ENCODE results near the gene PADI3.
"Not testable (repeated sequence)": the region's sequence is repeated elsewhere in the genome, so short reads cannot be mapped to it uniquely, and the experiment has no call there.

Gene PADI3

GRCh38 chr1:17216078-17216477 lies 32.8 kb upstream of the PADI3 start:
- DNase-seq = no peak

- no peak for DNase-seq
Observed at GRCh38 chr1:17217607-17218006, 31.3 kb upstream of the PADI3 start.

- DNase-seq = no peak
Observed at GRCh38 chr1:17218939-17219338, 30.0 kb upstream of the PADI3 start.

- DNase-seq = no peak
Observed at GRCh38 chr1:17220287-17220686, 28.6 kb upstream of the PADI3 start.

GRCh38 chr1:17222557-17222956 lies 26.3 kb upstream of the PADI3 start:
- no peak for DNase-seq

- DNase-seq = no peak
Observed at GRCh38 chr1:17224434-17224833, 24.5 kb upstream of the PADI3 start.

- DNase-seq = no peak
Observed at GRCh38 chr1:17225140-17225539, 23.8 kb upstream of the PADI3 start.

- no peak for DNase-seq
Observed at GRCh38 chr1:17227358-17227915, 21.5 kb upstream of the PADI3 start.

- no peak for DNase-seq
Observed at GRCh38 chr1:17228619-17229018, 20.3 kb upstream of the PADI3 start.

- DNase-seq = no peak
Observed at GRCh38 chr1:17229379-17229778, 19.5 kb upstream of the PADI3 start.

- no peak for DNase-seq
Observed at GRCh38 chr1:17230106-17230505, 18.8 kb upstream of the PADI3 start.

GRCh38 chr1:17230671-17231310 lies 18.1 kb upstream of the PADI3 start:
- no peak for DNase-seq

GRCh38 chr1:17232759-17233661 lies 15.9 kb upstream of the PADI3 start:
- DNase-seq = no peak

- no peak for DNase-seq
Observed at GRCh38 chr1:17233675-17234320, 15.1 kb upstream of the PADI3 start.

GRCh38 chr1:17234405-17234804 lies 14.5 kb upstream of the PADI3 start:
- DNase-seq = no peak

- no peak for DNase-seq
Observed at GRCh38 chr1:17235135-17235885, 13.6 kb upstream of the PADI3 start.

GRCh38 chr1:17236779-17237560 lies 11.9 kb upstream of the PADI3 start:
- DNase-seq = peak; percentile 59 to 90

- no peak for DNase-seq
Observed at GRCh38 chr1:17237561-17237903, 11.4 kb upstream of the PADI3 start.

GRCh38 chr1:17239420-17239819 lies 9.5 kb upstream of the PADI3 start:
- peak; percentile 46 to 74 for DNase-seq

GRCh38 chr1:17241011-17241779 lies 7.7 kb upstream of the PADI3 start:
- not testable (repeated sequence) for DNase-seq

- DNase-seq = not testable (repeated sequence)
Observed at GRCh38 chr1:17241780-17242074, 7.2 kb upstream of the PADI3 start.

Data from NCI-H446 (cell line).